Common myeloid progenitor, CD34-positive (primary cell): Measurements from ENCODE around the gene PCID2.

Experiments used
- CTCF ChIA-PET: fragments of 350-600 bp; sonication (Branson Sonifier 250); formaldehyde crosslinking; loops from one replicate; lab custom pipeline; 2021; ENCODE audit warnings: antibody characterized with exemption; lab: Charles Lee
- POLR2A ChIA-PET: fragments of 350-600 bp; sonication (Branson Sonifier 250); formaldehyde crosslinking; loops from one replicate; lab custom pipeline; 2021; ENCODE audit warnings: antibody characterized with exemption; lab: Charles Lee
- DNase-seq, 3 donors: peaks; one replicate each; pipeline versions ENCODE4 v3.0.0 to v3.0.0-alpha.2; 2013
- H3K27ac ChIP-seq, 2 experiments: 1 replicate in 1 of 2; 2 replicates in 1 of 2; pipeline ENCODE4 v1.7.0; 2013; ENCODE audit warnings: inconsistent platforms in 2 of 2, low read length in 2 of 2, mild to moderate bottlenecking in 2 of 2, low read depth in 1 of 2, moderate library complexity in 1 of 2; ENCODE audit not compliant: severe bottlenecking in 2 of 2, insufficient read depth in 1 of 2, poor library complexity in 1 of 2
- H3K27me3 ChIP-seq, 5 experiments: replicated peaks in 2 of 5; 1 replicate in 3 of 5; 2 replicates in 2 of 5; pipeline versions ENCODE4 v1.6.1 to v1.7.0; 2013; ENCODE audit warnings: low read length in 4 of 5, mild to moderate bottlenecking in 2 of 5, moderate library complexity in 2 of 5, inconsistent platforms in 1 of 5; ENCODE audit not compliant: insufficient read depth in 5 of 5, control insufficient read depth in 4 of 5
- H3K36me3 ChIP-seq, 4 experiments: 1 replicate in 2 of 4; 2 replicates in 2 of 4; pipeline versions ENCODE4 v1.6.1 to v1.7.0; 2013; ENCODE audit warnings: low read length in 3 of 4, control low read depth in 1 of 4, mild to moderate bottlenecking in 1 of 4; ENCODE audit not compliant: control insufficient read depth in 4 of 4, insufficient read depth in 4 of 4
- H3K4me1 ChIP-seq, 4 experiments: 1 replicate in 3 of 4; 2 replicates in 1 of 4; pipeline versions ENCODE4 v1.6.1 to v1.7.1; 2013; ENCODE audit warnings: low read length in 3 of 4, mild to moderate bottlenecking in 3 of 4, control low read depth in 1 of 4, inconsistent platforms in 1 of 4, moderate library complexity in 1 of 4; ENCODE audit not compliant: control insufficient read depth in 4 of 4, insufficient read depth in 4 of 4; ENCODE audit errors: control extremely low read depth in 1 of 4
- H3K4me3 ChIP-seq, 7 experiments: 1 replicate in 4 of 7; 2 replicates in 3 of 7; pipeline versions ENCODE4 v1.5.1 to v1.7.0; 2013; ENCODE audit warnings: mild to moderate bottlenecking in 7 of 7, low read length in 6 of 7, moderate library complexity in 6 of 7, inconsistent platforms in 2 of 7, low read depth in 2 of 7, control low read depth in 1 of 7; ENCODE audit not compliant: insufficient read depth in 4 of 7, control insufficient read depth in 1 of 7; ENCODE audit errors: extremely low read depth in 1 of 7
- H3K9me3 ChIP-seq, 5 experiments: 1 replicate in 4 of 5; 2 replicates in 1 of 5; pipeline versions ENCODE4 v1.6.1 to v1.7.1; 2013; ENCODE audit warnings: low read length in 4 of 5, mild to moderate bottlenecking in 2 of 5, inconsistent platforms in 1 of 5, low read depth in 1 of 5, moderate library complexity in 1 of 5; ENCODE audit not compliant: control insufficient read depth in 4 of 5, insufficient read depth in 2 of 5; ENCODE audit errors: control extremely low read depth in 1 of 5
- WGBS: methylation state at CpG from one replicate; pipeline ENCODE4 v1.1.5; 2013; ENCODE audit not compliant: insufficient coverage; 5-methylcytosine and 5-hydroxymethylcytosine counted together

The PCID2 gene

GRCh38 chr13:113192279-113192678, 16.2 kb downstream of the PCID2 start:
- Histone ChIP-seq H3K27me3 (no peaks in the 10 kb centered on the region), H3K27ac (no peak overlapping the region), H3K9me3 (no peaks in the 10 kb centered on the region), H3K36me3 (peaks cover 18 to 82% (median 52%) of the 10 kb centered on the region in 4 experiments), H3K4me1 (no peaks in the 10 kb centered on the region), H3K4me3 (no peak overlapping the region)
- no peak for DNase-seq
- whole genome bisulfite sequencing, result 87% methylated on average over 3 of the region's 4 CpGs
- ChIA-PET POLR2A (no interaction called here), CTCF (interaction anchor here (1.9 kb wide), 1 partner anchor 12 kb away, joined by 6 read pairs; no protein-coding TSS in a partner anchor)

GRCh38 chr13:113190181-113190580, 18.3 kb downstream of the PCID2 start:
- Histone ChIP-seq H3K36me3 (peaks cover 15 to 75% (median 50%) of the 10 kb centered on the region in 4 experiments), H3K4me1 (peaks cover 0 to 5% (median under 1%) of the 10 kb centered on the region in 4 experiments), H3K27ac (no peak overlapping the region), H3K9me3 (no peaks in the 10 kb centered on the region), H3K27me3 (no peaks in the 10 kb centered on the region), H3K4me3 (no peak overlapping the region)
- CTCF ChIA-PET, result interaction anchor here (1.1 kb wide), 1 partner anchor 17 kb away, joined by 3 read pairs; no protein-coding TSS in a partner anchor
- DNase-seq, result no peak
- WGBS, result 77% methylated on average over 4 of the region's 4 CpGs
- POLR2A ChIA-PET, result no interaction called here

DNA sequence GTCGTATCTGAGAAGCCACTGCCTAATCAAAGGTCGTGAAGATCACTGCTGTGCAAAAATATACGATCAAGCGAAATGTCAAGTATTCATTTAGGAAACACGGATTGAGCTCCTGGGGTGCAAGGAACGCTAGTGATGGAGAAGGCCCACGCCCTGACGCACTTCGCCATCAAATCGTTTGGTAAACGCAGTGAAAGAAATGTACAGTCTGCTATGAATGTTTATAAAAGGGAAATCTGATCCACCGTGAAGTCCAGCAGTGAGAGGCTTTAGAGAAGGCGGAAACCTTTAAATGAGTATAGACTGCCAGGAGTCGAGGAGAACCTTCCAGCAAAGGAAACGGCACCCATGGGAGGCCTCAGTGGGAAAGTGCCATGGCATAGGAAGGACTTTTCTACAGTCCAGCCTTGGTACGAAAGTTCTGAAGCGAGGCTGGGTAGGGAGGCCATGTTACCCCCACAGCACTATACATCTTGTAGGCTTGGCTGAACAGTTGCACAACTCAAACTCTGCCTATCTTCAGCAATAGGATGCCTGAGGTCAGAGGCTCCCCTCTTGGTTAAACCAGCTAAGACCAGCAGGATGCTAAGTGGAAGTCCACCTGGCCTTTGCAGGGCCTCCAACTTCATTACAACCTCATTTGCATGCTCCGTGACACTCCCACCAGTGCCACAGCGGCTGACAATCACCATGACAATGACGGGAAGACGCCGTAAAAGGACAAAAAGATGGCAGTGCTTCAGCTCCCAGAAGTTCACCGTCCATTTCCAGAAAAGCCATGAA, 20.4 kb downstream of the PCID2 start:
- CTCF ChIA-PET, result interaction anchor here (0.9 kb wide), 1 partner anchor 154 kb away, joined by 3 read pairs; no protein-coding TSS in a partner anchor
- H3K27me3 ChIP-seq, result no peaks in the 10 kb centered on the region

DNA sequence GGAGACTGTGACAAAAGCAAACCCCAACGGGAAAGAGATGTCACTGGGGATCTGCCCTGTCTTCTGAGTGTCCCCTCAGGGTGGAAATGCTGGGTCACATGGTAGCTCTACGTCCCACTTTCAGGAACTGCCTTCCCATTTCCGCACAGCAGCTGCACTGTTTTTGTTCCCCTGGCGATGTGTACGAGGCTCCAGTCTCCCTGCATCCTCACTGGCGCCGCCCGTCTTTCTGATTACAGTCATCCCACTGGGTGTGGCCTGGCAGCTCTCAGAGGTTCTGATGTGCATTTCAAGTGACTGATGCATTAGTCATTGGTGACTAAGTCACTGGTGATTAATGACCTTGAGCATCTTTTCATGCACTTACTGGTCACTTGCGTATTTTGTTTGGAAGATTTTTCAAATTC, 21.2 kb downstream of the PCID2 start:
- CTCF ChIA-PET, result interaction anchor here (1.1 kb wide), 1 partner anchor 16 kb away, joined by 3 read pairs; no protein-coding TSS in a partner anchor
- Histone ChIP-seq H3K27ac (no peak overlapping the region), H3K36me3 (peaks cover 10 to 75% (median 46%) of the 10 kb centered on the region in 4 experiments), H3K4me1 (peaks cover 0 to 12% (median 3%) of the 10 kb centered on the region in 4 experiments), H3K27me3 (no peaks in the 10 kb centered on the region), H3K4me3 (no peak overlapping the region), H3K9me3 (no peaks in the 10 kb centered on the region)
- POLR2A ChIA-PET, result no interaction called here
- 100% methylated on average over 8 of the region's 9 CpGs for WGBS
- DNase-seq, result no peak

More for the DNA sequence above, 20.4 kb downstream of the PCID2 start:
- no peaks in the 10 kb centered on the region for H3K9me3 ChIP-seq
- no peak overlapping the region for H3K4me3 ChIP-seq
- POLR2A ChIA-PET, result no interaction called here
- 97% methylated on average over 23 of the region's 23 CpGs for WGBS
- H3K36me3 ChIP-seq, result peaks cover 10 to 79% (median 48%) of the 10 kb centered on the region in 4 experiments
- no peak overlapping the region for H3K27ac ChIP-seq
- H3K4me1 ChIP-seq, result peaks cover 0 to 12% (median 3%) of the 10 kb centered on the region in 4 experiments
- no peak for DNase-seq

GRCh38 chr13:113186061-113186900, 22.2 kb downstream of the PCID2 start:
- no peak overlapping the region for H3K27ac ChIP-seq
- no peaks in the 10 kb centered on the region for H3K9me3 ChIP-seq
- 91% methylated on average over 6 of the region's 13 CpGs for WGBS
- no peak overlapping the region for H3K4me3 ChIP-seq
- H3K27me3 ChIP-seq, result no peaks in the 10 kb centered on the region
- ChIA-PET CTCF (interaction anchor here (1.1 kb wide), 1 partner anchor 17 kb away, joined by 3 read pairs; no protein-coding TSS in a partner anchor), POLR2A (no interaction called here)
- peaks cover 12 to 78% (median 50%) of the 10 kb centered on the region in 4 experiments for H3K36me3 ChIP-seq
- peaks cover 0 to 12% (median 3%) of the 10 kb centered on the region in 4 experiments for H3K4me1 ChIP-seq
- DNase-seq, result no peak

GRCh38 chr13:113184568-113185440, 23.7 kb downstream of the PCID2 start:
- POLR2A ChIA-PET, result interaction anchor here (0.7 kb wide), 1 partner anchor 22 kb away, joined by 5 read pairs; no protein-coding TSS in a partner anchor
- no peak overlapping the region for H3K27ac ChIP-seq
- 60% methylated on average over 19 of the region's 22 CpGs for WGBS

More at GRCh38 chr13:113184568-113185440, 23.7 kb downstream of the PCID2 start:
- peak in 2 of 3 donors; percentile 28 to 36 for DNase-seq
- no peaks in the 10 kb centered on the region for H3K9me3 ChIP-seq
- peak overlapping the region in 1 of 7 experiments; percentile 22 for H3K4me3 ChIP-seq
- H3K27me3 ChIP-seq, result no peaks in the 10 kb centered on the region
- peaks cover 15 to 82% (median 55%) of the 10 kb centered on the region in 4 experiments for H3K36me3 ChIP-seq
- peaks cover 0 to 12% (median 3%) of the 10 kb centered on the region in 4 experiments for H3K4me1 ChIP-seq
- CTCF ChIA-PET, result interaction anchor here (1.0 to 1.8 kb wide), 2 partner anchors 22 to 27 kb away, joined by 4 read pairs; no protein-coding TSS in a partner anchor
